Stimulated activated CD4-positive, alpha-beta T cell treated with anti-CD3 and anti-CD28 coated beads, Interleukin-15, amount 100 ng/mL, for 1 hour (primary cell): ENCODE results near the gene PBXIP1.
"Not testable (repeated sequence)": the region's sequence is repeated elsewhere in the genome, so short reads cannot be mapped to it uniquely, and the experiment has no call there.

ENCODE experiments used
- DNase-seq, 2 donors: peaks; one replicate each; pipeline ENCODE4 v3.0.0-alpha.2; 2020; ENCODE audit warnings: low read depth in 1 of 2, low spot score in 1 of 2

Gene PBXIP1

GRCh38 chr1:154955718-154956543 is at the start of gene PBXIP1:
Gene PBXIP1, minus strand, starts transcription at chr1:154956099. Its CDS starts 2,378 bp downstream, at chr1:154953721.
- DNase-seq = peak in 1 of 2 donors; percentile 64

- DNase-seq = no peak
Measured at GRCh38 chr1:155005076-155006011, 49.4 kb upstream of the PBXIP1 start.

- no peak for DNase-seq
Measured at GRCh38 chr1:155004352-155005075, 48.6 kb upstream of the PBXIP1 start.

GRCh38 chr1:155003766-155004351 is 48.0 kb upstream of the PBXIP1 start:
- no peak for DNase-seq

- DNase-seq = no peak
Measured at GRCh38 chr1:155003227-155003765, 47.4 kb upstream of the PBXIP1 start.

GRCh38 chr1:155002464-155003226 is 46.7 kb upstream of the PBXIP1 start, which contains the start of gene ZBTB7B:
Gene ZBTB7B, plus strand, starts transcription at chr1:155002802. Its CDS starts 11,859 bp downstream, at chr1:155014661.
- DNase-seq = no peak

- peak; percentile 94 to 95 for DNase-seq
Measured at GRCh38 chr1:155001675-155002463, 46.0 kb upstream of the PBXIP1 start.

GRCh38 chr1:155001425-155001674 is 45.5 kb upstream of the PBXIP1 start:
- DNase-seq = no peak

GRCh38 chr1:155000726-155001424 is 45.0 kb upstream of the PBXIP1 start:
- peak; percentile 63 to 68 for DNase-seq

- no peak for DNase-seq
Measured at GRCh38 chr1:155000411-155000725, 44.5 kb upstream of the PBXIP1 start.

- DNase-seq = peak in 1 of 2 donors; percentile 61
Measured at GRCh38 chr1:154999571-155000410, 43.9 kb upstream of the PBXIP1 start.

- DNase-seq = peak; percentile 47 to 71
Measured at GRCh38 chr1:154998818-154999570, 43.1 kb upstream of the PBXIP1 start.

GRCh38 chr1:154998201-154998780 is 42.4 kb upstream of the PBXIP1 start:
- DNase-seq = no peak

- no peak for DNase-seq
Measured at GRCh38 chr1:154996966-154997701, 41.2 kb upstream of the PBXIP1 start.

- DNase-seq = not testable (repeated sequence)
Measured at GRCh38 chr1:154995301-154995983, 39.5 kb upstream of the PBXIP1 start.
